GM21367 (cell line): Measurements from ENCODE around the gene CEP72.
"Not testable (repeated sequence)": the region's sequence is repeated elsewhere in the genome, so short reads cannot be mapped to it uniquely, and the experiment has no call there.

Experiments used
- ATAC-seq: cut with Tn5 transposase; IDR thresholded peaks from one replicate; pipeline ENCODE4 v1.9.1; 2021; ENCODE audit not compliant: unreplicated experiment

CEP72 gene

GRCh38 chr5:612498-613424, 621 bp downstream of the CEP72 start:
- ATAC-seq, result peak; percentile 7

GRCh38 chr5:616484-617039, 4.4 kb downstream of the CEP72 start:
- no peak for ATAC-seq

GRCh38 chr5:617896-618295, 5.8 kb downstream of the CEP72 start:
- ATAC-seq, result no peak

GRCh38 chr5:618450-618849, 6.3 kb downstream of the CEP72 start:
- ATAC-seq, result no peak

GRCh38 chr5:619444-619843, 7.3 kb downstream of the CEP72 start:
- ATAC-seq, result no peak

GRCh38 chr5:620152-620551, 8.0 kb downstream of the CEP72 start:
- no peak for ATAC-seq

- no peak for ATAC-seq
Observed at GRCh38 chr5:620586-621180, 8.5 kb downstream of the CEP72 start.

- no peak for ATAC-seq
Observed at GRCh38 chr5:621341-621761, 9.2 kb downstream of the CEP72 start.

GRCh38 chr5:622359-622758, 10.2 kb downstream of the CEP72 start:
- ATAC-seq, result no peak

- no peak for ATAC-seq
Observed at GRCh38 chr5:622946-623522, 10.9 kb downstream of the CEP72 start.

- ATAC-seq, result no peak
Observed at GRCh38 chr5:623531-623930, 11.4 kb downstream of the CEP72 start.

GRCh38 chr5:624118-624950, 12.2 kb downstream of the CEP72 start:
- no peak for ATAC-seq

- no peak for ATAC-seq
Observed at GRCh38 chr5:624951-625230, 12.8 kb downstream of the CEP72 start.

- ATAC-seq, result no peak
Observed at GRCh38 chr5:625516-625915, 13.4 kb downstream of the CEP72 start.

- no peak for ATAC-seq
Observed at GRCh38 chr5:626850-627249, 14.7 kb downstream of the CEP72 start.

- ATAC-seq, result no peak
Observed at GRCh38 chr5:627840-628239, 15.7 kb downstream of the CEP72 start.

- ATAC-seq, result not testable (repeated sequence)
Observed at GRCh38 chr5:628351-629205, 16.4 kb downstream of the CEP72 start.

- no peak for ATAC-seq
Observed at GRCh38 chr5:633501-633955, 21.4 kb downstream of the CEP72 start.

- ATAC-seq, result no peak
Observed at GRCh38 chr5:634191-634590, 22.1 kb downstream of the CEP72 start.
